NCI-H774 (cell line): ENCODE results near the gene IGSF5.
"Not testable (repeated sequence)": the region's sequence is repeated elsewhere in the genome, so short reads cannot be mapped to it uniquely, and the experiment has no call there.

Experiments
- DNase-seq: peaks from one replicate; lab custom pipeline; 2025; lab: John Stamatoyannopoulos, UW

IGSF5 gene

DNA sequence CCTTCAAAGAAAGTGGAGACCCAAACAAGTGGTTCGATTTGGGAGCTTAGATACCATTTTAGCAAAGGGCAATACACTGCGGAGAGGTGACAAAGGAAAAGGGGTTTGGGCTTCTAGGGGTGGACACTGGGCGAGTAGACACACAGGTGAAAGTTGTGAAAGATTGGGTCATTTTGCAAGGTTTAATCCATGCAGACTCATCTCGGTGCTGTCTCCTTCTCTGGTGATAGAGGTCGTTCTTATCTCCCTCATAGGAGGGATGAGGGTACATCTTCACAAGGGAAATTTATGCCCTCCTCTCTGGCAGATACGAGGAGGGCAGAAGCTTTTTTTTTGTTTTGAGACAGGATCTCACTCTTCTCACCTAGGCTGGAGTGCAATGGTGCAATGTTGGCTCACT lies 6.4 kb upstream of the IGSF5 start:
- no peak for DNase-seq

DNA sequence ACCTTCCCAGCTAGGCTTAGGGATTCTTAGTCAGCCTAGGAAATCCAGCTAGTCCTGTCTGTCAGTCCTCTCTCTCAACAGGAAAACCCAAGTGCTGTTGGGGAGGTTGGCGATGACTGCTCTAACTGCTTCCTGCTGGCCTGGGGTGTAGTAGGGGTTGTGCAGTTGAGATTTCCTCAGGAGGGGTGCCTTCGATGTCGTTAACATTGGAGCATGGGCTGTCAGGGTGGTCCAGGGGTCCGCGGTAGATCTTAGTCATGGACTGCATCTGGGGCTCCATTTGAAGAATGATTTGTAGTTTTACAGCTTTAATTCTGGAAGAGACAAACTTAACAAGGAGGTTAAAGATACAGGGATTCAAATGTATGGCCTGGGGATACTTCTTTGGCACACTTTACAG lies 5.5 kb upstream of the IGSF5 start:
- DNase-seq = not testable (repeated sequence)

DNA sequence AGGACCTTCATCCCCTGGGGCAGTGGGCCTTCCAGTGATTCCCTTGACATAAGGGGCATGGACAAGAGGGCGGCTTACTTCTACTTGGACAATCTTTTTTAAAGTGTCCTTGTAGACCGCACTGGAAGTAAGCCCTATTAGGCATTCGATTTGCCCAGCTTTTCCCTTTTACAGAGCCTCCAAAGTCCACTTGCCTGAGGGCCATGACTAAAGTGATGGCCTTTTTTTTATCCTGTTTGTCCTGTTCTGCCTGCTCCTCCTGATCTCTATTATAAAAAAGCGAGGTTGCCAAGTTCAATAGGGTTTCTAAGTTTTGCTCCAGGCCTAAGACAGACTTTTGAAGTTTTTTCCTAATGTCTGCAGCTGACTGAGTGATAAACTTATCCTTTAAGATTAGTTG lies 2.4 kb upstream of the IGSF5 start:
- DNase-seq = not testable (repeated sequence)

- DNase-seq = not testable (repeated sequence)
Measured at GRCh38 chr21:39745332-39745731, 349 bp downstream of the IGSF5 start.

DNA sequence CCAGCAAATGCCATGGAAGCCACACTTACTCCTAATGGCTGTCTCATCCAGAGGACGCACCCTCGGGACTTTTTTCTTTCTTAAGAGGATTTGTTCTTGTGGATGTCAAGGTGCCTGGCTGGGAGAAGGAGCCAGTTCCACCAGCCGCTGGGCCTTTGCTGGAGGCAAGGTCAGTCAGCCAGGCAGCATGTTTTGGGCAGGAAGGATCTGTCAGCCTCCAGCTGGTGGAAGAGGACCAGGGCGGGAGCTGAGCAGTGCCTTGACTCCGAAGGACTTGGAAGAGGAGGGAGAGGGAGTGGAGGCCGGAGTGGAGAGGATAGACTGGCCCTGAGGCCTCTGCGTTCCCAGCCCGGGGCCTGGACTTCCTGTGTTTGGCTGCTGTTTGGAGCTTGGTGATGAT lies 5.7 kb downstream of the IGSF5 start:
- no peak for DNase-seq

DNA sequence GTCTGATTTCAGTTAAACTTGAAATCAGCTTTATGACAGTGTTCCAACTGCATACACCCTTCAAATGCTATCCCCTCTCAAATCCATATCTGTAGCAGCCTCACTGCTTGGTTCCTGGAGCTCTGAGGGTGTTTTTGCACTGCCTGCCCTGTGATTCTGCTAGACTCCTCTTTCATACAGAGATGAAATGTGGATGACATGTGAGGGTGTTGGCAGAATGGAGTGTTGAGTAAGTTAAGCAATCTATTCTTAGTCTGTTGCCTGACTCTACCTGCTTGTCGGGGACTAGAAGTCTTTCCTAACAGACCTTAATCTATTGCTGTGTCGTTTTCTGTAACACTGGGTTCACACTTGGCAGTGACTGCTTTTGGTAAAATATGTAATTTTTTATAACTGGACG lies 9.8 kb downstream of the IGSF5 start:
- no peak for DNase-seq

GRCh38 chr21:39756285-39756684 lies 11.3 kb downstream of the IGSF5 start:
- DNase-seq = no peak

DNA sequence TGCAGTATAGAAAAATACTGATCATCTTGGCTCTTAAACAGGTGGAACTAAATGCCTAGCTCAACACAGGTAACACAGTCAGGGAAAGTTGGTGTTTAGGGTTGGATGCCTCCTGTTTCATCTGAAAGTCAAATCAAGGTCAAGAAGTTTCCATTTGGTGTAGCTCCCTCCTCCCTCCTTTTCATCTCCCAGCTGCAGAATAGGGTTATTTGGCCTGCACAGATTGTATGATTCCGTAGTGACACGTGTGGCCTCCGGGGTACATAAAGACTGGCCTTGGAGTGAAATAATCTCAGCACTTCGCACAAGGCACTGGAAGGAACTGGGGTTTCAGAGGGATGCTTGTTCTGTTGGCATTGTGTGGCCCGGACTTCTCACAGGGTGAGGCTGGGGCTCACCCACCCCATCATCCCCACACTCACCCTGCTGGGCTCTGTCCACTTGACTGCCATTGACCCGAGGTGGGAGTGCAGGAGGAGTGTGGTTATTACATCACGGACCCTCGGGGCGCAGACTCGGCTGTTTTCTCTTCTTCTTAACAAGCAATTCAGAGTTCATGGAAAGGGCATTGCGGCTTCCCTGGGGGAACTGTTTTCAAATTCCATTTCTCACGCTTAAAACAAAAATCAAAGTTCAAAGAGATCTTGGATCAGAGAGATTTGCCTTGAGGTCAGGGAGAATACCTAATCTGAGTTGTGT lies 18.4 kb downstream of the IGSF5 start:
- DNase-seq = no peak

DNA sequence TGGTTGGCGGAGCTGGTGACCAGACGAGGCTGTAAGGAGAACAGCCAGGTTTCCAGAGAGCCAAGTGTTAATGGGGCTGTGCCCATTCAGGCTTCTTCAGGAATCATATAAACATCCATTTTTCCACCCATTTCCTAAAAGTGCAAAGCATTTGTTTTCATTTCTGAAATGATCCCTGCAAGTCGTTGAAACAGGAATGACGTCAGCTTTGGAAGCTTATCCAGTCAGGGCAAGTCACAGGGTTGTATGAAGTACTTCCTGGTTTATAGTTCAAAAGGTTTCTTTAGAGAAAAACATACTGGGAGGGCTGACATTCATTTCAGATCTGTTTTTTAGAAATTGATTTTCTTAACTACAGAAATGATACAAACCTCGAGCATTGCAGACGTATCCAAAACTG lies 29.2 kb downstream of the IGSF5 start:
- DNase-seq = no peak

GRCh38 chr21:39775816-39776215 lies 30.8 kb downstream of the IGSF5 start:
- DNase-seq = no peak

- DNase-seq = no peak
Measured at GRCh38 chr21:39776589-39776988, 31.6 kb downstream of the IGSF5 start.

- DNase-seq = no peak
Measured at GRCh38 chr21:39781331-39781730, 36.3 kb downstream of the IGSF5 start.

- peak; percentile 79 for DNase-seq
Measured at GRCh38 chr21:39788383-39788782, 43.4 kb downstream of the IGSF5 start.

DNA sequence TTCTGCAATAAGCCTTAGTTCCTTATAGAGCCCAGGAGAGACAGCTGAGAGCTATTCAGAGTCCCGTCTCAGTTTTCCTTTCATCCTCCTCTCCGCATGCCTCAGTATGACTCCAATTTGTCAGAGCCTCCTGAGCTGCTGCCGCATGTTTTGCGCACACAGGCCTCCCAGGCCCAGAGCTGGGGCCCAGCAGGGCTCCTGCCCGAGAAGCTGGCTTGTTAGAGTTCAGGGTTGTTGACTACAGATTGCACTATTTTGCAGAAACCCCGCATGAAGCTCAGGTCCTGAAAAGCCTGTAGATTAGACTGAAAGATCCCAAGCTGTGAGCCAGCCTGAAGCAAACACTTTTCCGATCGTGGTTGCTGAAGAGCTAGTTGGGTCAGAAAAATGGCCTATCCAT lies 51.5 kb downstream of the IGSF5 start:
- DNase-seq = no peak

GRCh38 chr21:39799178-39799577 lies 54.2 kb downstream of the IGSF5 start:
- DNase-seq = no peak

DNA sequence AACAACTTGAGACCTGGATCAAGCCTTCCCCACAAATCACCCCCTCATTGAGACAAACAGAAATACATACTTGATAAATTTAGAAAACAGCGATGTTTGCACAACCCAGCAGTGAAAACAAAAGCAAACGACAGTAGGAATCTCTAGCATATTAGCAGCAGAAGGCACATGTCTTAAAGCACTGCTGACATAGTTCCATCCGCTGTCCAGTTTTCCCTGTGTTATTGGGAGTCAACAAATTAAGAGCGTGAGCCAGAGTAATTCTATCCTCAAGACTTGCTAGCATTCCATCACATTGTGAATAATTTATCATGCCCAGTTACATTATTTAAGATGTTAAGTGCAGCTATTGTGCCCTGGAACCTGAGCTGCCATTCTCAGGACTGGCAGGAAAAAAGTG lies 55.3 kb downstream of the IGSF5 start:
- DNase-seq = no peak

DNA sequence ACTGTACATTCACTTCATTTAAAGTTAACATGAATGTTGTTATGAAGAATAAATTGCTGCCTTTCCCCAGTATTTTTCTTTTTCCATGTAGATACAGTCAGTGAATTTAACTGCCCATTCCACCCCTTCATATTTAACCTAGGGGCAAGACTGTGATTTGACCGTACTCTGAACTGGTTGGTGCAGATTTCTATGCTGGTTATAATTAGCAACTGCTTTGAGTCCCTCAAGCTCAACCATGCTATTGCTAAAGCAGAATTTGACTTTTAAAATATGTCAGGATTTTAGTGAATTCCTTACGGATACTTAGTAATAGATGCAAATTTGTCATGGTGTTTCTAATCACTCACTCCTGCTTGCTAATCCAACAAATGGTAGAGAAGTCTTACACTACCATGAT lies 57.2 kb downstream of the IGSF5 start:
- DNase-seq = no peak

DNA sequence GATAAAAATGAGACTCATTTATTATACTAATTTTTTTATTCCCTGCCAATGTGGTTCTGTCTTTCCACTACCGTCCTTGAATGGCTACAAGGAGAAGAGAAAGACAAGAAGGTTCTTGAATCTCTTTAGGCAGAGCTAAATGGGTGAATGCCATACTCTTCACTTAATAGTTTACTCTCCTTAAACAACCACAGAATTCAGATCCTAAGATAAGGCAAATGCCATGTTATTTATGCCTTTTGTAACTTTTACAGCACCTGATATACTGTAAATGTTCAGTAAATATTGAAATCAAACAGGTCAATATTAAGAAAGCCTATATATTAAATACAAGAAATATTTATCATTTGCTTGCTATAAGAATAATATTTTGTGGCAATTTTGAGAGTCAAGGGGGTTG lies 58.4 kb downstream of the IGSF5 start:
- DNase-seq = no peak

GRCh38 chr21:39804240-39804639 lies 59.3 kb downstream of the IGSF5 start:
- no peak for DNase-seq

DNA sequence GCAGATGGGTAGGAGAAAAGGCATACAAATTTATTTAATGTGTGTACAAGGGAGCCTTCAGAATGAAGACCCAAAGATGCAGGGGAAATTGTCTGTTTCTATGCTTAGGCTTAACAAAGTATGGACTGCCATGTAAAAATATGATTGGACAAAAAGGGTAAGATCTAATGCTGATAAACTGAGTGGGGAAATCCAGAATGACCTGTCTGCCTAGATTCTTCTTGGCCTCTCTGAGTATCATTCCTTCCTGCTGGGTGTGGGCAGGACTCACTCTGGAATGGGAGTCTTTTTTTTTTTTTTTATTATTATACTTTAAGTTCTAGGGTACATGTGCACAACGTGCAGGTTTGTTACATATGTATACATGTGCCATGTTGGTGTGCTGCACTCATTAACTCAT lies 61.0 kb downstream of the IGSF5 start:
- DNase-seq = no peak

GRCh38 chr21:39807738-39808137 lies 62.8 kb downstream of the IGSF5 start:
- DNase-seq = no peak

GRCh38 chr21:39809936-39810335 lies 65.0 kb downstream of the IGSF5 start:
- no peak for DNase-seq

DNA sequence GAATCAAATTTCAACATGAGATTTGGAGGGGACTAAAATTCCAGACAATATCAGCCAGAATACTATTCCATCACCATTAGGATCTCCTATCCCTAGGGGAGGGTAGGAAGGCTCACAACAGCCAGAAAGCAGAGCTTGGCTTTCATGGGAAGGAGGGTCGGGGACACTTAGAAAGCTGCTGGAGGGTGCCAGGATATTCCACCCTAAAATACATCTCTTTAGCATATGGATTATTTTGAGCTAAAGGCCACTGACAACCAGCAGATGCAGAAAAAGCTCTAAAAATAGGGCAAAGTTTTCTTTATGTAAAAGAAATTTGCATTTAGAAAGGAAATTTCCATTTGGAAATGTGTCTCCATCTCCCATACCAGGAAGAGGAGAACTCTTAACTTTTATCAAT lies 68.0 kb downstream of the IGSF5 start:
- no peak for DNase-seq

GRCh38 chr21:39818557-39818956 lies 73.6 kb downstream of the IGSF5 start:
- DNase-seq = no peak

GRCh38 chr21:39822042-39822441 lies 77.1 kb downstream of the IGSF5 start:
- no peak for DNase-seq
